Tibial nerve (tissue), 4 donors: ENCODE measurements around the gene GPS1.
A peak's percentile ranks its signal among the peaks of the same experiment; 100 is the strongest.

Experiments
- EP300 ChIP-seq, 2 donors: sonication (generic); formaldehyde crosslinking; IDR thresholded peaks; one replicate each; pipeline ENCODE4 v1.6.1; 2017; ENCODE audit warnings: antibody characterized with exemption in 2 of 2, mild to moderate bottlenecking in 1 of 2
- TF ChIP-seq, protein P1 (sequence below), 5 experiments: fragments of 200-600 bp in 3 of 5; fragments of 450-650 bp in 2 of 5; sonication (generic) in 3 of 5; IDR thresholded peaks; one replicate each; pipeline ENCODE4 v1.5.1; 2016 to 2019; ENCODE audit warnings: antibody characterized with exemption in 5 of 5, mild to moderate bottlenecking in 3 of 5, moderate library complexity in 2 of 5

DNA sequence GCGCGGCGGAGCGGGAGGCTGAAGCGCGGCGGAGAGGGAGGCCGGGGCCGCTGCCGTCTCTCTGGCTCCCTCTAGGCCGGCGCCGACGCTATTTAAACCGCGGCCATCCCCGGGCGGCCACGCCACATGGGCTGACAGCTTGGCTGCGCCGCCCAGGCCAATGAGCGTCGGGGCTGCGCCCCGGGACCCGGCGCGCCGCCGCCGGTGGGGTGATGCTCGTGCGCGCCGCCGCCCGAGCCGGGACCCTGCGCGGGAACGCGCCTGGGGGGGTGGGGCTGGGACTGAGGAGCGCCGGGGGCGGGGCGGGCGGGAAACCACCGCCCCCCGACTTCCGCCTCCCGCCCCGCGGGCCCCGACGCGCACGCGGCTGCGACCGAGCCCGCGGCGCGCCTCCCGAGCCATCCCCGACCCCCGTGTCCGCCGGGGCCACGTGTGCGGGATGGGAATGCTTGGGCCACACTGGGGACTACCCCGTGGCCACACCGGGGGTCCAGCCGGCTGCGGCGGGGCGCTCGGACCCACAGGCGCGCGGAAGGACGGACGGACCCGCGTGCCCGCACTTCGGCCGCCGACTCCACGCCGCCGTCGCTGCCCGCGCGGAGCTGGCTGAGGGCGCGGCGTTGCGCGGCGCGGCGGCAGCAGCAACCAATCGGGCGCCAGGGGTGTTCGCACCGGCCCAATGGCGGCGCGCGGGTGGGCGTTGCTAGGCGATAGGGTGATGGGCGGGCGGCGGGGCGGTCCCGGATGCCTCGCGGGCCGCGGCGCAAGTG lies 46.7 kb downstream of the GPS1 start, which contains the start of gene FASN:
- TF ChIP-seq, protein P1, sequence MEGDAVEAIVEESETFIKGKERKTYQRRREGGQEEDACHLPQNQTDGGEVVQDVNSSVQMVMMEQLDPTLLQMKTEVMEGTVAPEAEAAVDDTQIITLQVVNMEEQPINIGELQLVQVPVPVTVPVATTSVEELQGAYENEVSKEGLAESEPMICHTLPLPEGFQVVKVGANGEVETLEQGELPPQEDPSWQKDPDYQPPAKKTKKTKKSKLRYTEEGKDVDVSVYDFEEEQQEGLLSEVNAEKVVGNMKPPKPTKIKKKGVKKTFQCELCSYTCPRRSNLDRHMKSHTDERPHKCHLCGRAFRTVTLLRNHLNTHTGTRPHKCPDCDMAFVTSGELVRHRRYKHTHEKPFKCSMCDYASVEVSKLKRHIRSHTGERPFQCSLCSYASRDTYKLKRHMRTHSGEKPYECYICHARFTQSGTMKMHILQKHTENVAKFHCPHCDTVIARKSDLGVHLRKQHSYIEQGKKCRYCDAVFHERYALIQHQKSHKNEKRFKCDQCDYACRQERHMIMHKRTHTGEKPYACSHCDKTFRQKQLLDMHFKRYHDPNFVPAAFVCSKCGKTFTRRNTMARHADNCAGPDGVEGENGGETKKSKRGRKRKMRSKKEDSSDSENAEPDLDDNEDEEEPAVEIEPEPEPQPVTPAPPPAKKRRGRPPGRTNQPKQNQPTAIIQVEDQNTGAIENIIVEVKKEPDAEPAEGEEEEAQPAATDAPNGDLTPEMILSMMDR (IDR thresholded peaks at IDR 0.05), result peak; percentile 37 to 62 (median 49)
- peak in 1 of 2 donors; percentile 85 for TF ChIP-seq EP300 (IDR thresholded peaks at IDR 0.05)
